Bronchial epithelial cell (primary cell): Measurements from ENCODE around the gene KLHL33. TPM values are rescaled to one million over a fixed set of nuclear protein-coding genes. Genes with fewer than 3 reads are reported as not detected.

Experiments used
- DNase-seq: peaks from one replicate; pipeline ENCODE4 v3.0.0-alpha.2; 2010; ENCODE audit warnings: low read depth
- FAIRE-seq: peaks from 2 replicates; lab custom pipeline; 2011; peaks lifted over from hg19 to GRCh38; lab: Jason Lieb, UNC
- H3K27me3 ChIP-seq: 2 replicates; pipeline ENCODE4 v1.5.1; 2011; ENCODE audit warnings: low read length; ENCODE audit not compliant: control insufficient read depth, insufficient read depth
- H3K36me3 ChIP-seq: 2 replicates; pipeline ENCODE4 v1.5.1; 2011; ENCODE audit warnings: low read length; ENCODE audit not compliant: control insufficient read depth, insufficient read depth
- H3K4me3 ChIP-seq: 2 replicates; pipeline ENCODE4 v1.5.1; 2011; ENCODE audit warnings: mild to moderate bottlenecking, low read depth, low read length, control low read depth
- CTCF ChIP-seq: IDR thresholded peaks from 2 replicates; pipeline ENCODE4 v1.5.1; 2011; ENCODE audit warnings: mild to moderate bottlenecking, moderate library complexity, low read length, control low read depth, inconsistent platforms; ENCODE audit not compliant: insufficient read depth, severe bottlenecking
- total RNA-seq: library from RNA; depleted of rRNA; stranded (reverse); fragments of >200 nt; gene quantifications from 2 replicates; pipeline ENCODE4 v1.2.1, GENCODE V29; 2014

The KLHL33 gene
- total RNA-seq, 1 donor from 2014 or later: not detected

GRCh38 chr14:20416223-20416622, 19.7 kb downstream of the KLHL33 start:
- Histone ChIP-seq H3K36me3 (no peaks in the 10 kb centered on the region), H3K27me3 (no peaks in the 10 kb centered on the region), H3K4me3 (no peak overlapping the region)
- FAIRE-seq (no peak), DNase-seq (no peak)
- no peak for TF ChIP-seq CTCF

GRCh38 chr14:20415782-20416206, 20.2 kb downstream of the KLHL33 start:
- DNase-seq (peak; percentile 52), FAIRE-seq (no peak)
- TF ChIP-seq CTCF: peak; percentile 52
- Histone ChIP-seq H3K27me3 (no peaks in the 10 kb centered on the region), H3K4me3 (no peak overlapping the region), H3K36me3 (no peaks in the 10 kb centered on the region)

- DNase-seq (peak; percentile 21), FAIRE-seq (no peak)
- Histone ChIP-seq H3K36me3 (no peaks in the 10 kb centered on the region), H3K27me3 (no peaks in the 10 kb centered on the region), H3K4me3 (peak overlapping the region; percentile 66)
- no peak for TF ChIP-seq CTCF
These were observed 22.3 kb downstream of the KLHL33 start for GRCh38 chr14:20413744-20414082.

DNA sequence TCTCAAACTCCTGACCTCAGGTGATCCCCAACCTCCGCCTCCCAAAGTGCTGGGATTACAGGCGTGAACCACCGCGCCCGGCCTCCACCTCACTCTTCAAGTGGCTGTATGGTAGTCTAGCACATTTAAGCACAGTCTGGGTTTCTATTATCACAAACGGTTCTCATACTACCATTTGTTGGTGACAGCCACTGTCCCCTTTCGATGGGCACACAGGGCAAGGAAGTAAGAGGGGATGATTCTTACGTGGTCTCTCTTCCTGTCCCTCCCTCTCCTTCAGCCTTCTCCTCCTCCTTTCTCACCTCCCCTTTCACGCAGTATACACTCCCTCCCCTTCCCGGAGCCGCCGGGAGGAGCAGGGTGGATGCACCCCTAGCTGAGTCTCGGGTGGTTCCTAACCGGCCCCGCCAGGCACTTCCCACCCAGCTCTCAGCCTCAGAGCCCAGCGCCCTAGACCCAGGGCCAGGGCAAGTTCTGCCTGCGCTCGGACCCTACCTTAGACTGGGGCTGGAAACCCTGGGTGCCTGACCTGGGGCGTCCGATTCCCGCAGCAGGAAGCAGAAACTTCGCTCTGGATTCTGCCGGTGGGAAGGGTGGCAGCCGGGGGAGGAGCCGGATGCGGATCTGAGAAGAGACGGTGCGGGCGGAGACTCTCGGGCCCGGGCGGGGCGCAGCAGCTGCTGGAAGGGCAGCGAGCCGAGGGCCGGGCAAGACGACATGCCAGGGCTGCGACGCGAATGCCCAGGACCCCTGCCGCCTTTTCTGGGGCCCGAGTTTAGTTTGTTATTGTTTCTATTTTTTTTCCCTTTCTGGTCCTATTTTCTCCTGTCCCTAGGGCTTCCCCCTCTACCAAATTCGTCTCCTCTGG, 22.9 kb downstream of the KLHL33 start, which contains the start of gene TEP1:
TSS of gene TEP1 (minus strand) at position 626 of the 868 bp plus-strand sequence. CDS start 5,062 bp downstream, outside the sequence.
- Histone ChIP-seq H3K36me3 (peaks cover 2% of the 10 kb centered on the region), H3K27me3 (no peaks in the 10 kb centered on the region), H3K4me3 (peak within 1 kb of the TSS; percentile 66)
- FAIRE-seq (no peak), DNase-seq (peak; percentile 78)
- no peak for TF ChIP-seq CTCF

GRCh38 chr14:20412411-20412810, 23.6 kb downstream of the KLHL33 start:
- no peak for TF ChIP-seq CTCF
- FAIRE-seq: no peak
- H3K4me3 ChIP-seq: peak overlapping the region; percentile 66
- DNase-seq: no peak
- no peaks in the 10 kb centered on the region for H3K27me3 ChIP-seq
- H3K36me3 ChIP-seq: peaks cover 4% of the 10 kb centered on the region

DNA sequence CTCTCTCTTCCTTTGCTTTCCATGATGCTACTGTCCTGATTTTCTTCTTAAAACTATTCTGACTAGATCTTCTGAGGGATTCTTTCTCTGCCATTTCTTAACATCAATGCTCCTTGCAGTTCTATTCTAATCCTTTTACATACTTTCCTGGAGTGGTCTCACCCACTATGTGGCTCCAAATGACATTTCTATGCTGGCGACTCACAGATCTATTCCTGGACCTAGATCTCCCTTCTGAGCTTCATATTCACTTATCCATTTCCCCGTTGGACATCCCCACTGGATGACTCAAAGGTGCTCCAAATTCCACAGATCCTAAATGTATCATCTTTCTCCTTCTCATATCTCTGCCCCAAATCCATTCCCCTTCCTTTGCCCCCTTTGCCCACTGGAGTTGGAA, 26.7 kb downstream of the KLHL33 start:
- Histone ChIP-seq H3K4me3 (no peak overlapping the region), H3K27me3 (no peaks in the 10 kb centered on the region), H3K36me3 (peaks cover 16% of the 10 kb centered on the region)
- DNase-seq (no peak), FAIRE-seq (no peak)
- no peak for TF ChIP-seq CTCF
